Epidermal melanocyte (primary cell): ENCODE data around the gene POLR1F.

Experiments used
- DNase-seq: peaks from one replicate; pipeline ENCODE4 v3.0.0; 2011; ENCODE audit warnings: low spot score; ENCODE audit not compliant: insufficient read length

POLR1F gene

GRCh38 chr7:19675816-19676215, 33.0 kb downstream of the POLR1F start:
- no peak for DNase-seq

GRCh38 chr7:19674266-19674960, 34.4 kb downstream of the POLR1F start:
- DNase-seq, result no peak

DNA sequence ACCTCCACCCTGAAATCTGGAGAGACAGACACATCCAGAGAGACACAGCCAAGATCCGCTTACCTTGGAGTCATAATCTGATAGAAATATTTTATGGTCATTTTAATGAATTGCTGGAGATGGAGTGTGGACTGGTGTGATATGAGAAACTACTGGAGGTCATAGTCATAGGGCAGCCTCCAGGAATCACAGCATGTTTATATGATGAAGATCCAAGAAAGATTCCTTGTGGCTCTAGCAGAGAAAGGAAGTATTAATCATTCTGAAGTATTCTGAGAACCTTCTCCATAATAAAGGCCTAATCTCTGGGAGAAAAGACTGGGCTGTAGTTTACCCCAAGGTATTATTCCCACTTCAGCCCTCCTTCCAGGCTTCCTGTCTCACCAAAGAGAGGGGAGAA, 38.0 kb downstream of the POLR1F start:
- no peak for DNase-seq

GRCh38 chr7:19665399-19666008, 43.3 kb downstream of the POLR1F start:
- DNase-seq, result peak; percentile 33

- DNase-seq, result no peak
These were observed 44.9 kb downstream of the POLR1F start for GRCh38 chr7:19663816-19664462.

DNA sequence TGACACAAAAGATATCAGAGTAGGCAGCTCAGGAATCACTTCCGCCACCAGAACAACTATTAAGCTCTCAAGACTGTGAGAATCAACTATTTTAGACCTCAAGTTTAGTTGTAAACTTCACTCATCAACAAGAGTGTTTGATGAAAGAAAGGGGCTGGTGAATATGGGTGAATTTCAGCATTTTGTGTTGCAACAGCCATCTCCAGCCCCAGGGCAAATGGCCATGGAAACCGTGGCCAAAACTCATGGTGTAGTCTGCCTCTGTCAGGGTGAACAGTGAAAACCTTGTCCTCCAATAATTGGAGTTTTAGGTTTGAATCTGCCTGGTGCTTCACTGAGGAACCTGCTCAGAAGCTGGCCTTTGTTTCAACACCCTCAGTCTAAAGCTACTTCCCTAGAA, 60.0 kb downstream of the POLR1F start:
- peak; percentile 16 for DNase-seq
